PFSK-1 (cell line): ENCODE measurements around the gene CA5A.

ENCODE experiments used
- POLR2AphosphoS5 ChIP-seq: IDR thresholded peaks from 2 replicates; pipeline ENCODE4 v1.6.1; 2012; ENCODE audit warnings: low read depth, mild to moderate bottlenecking, control low read depth, low read length, moderate library complexity
- REST ChIP-seq, 2 experiments: IDR thresholded peaks; 2 replicates each; pipeline versions ENCODE4 v1.6.1 to v1.8.0; 2011 to 2012; ENCODE audit warnings: low read depth in 2 of 2, low read length in 2 of 2, control low read depth in 1 of 2, inconsistent platforms in 1 of 2, mild to moderate bottlenecking in 1 of 2, moderate library complexity in 1 of 2; ENCODE audit not compliant: insufficient read depth in 1 of 2
- TAF1 ChIP-seq: IDR thresholded peaks from 2 replicates; pipeline ENCODE4 v1.6.1; 2012; ENCODE audit warnings: low read length, control low read depth, borderline replicate concordance; ENCODE audit not compliant: insufficient read depth

GRCh38 chr16:87957296-87958094, 21.2 kb upstream of the CA5A start:
- TF ChIP-seq POLR2AphosphoS5 (no peak), REST (IDR thresholded peaks at IDR 0.05; ENCODE audit: insufficient read depth in 1 of 2, low read depth in 2 of 2, low read length in 2 of 2) (no peak), TAF1 (no peak)
